ENCODE results near the gene KDM2B. TPM values are rescaled to one million over a fixed set of nuclear protein-coding genes. Genes with fewer than 3 reads are reported as not detected.
A peak's percentile ranks its signal among the peaks of the same experiment; 100 is the strongest.

KDM2B gene
- total and polyA plus RNA-seq, 2 donors from 2014 or later: 6.2 to 19.7 TPM

GRCh38 chr12:121576851-121577391 is 3.9 kb downstream of the KDM2B start:
- intact Hi-C loops (cut with DNase I): no loop called here
- no peaks in the 10 kb centered on the region for H3K27me3 ChIP-seq (ENCODE audit: control insufficient read depth, insufficient read depth, low read length)
- FAIRE-seq: no peak
- peak in 1 of 5 donors; percentile 55 for DNase-seq
- no peaks in the 10 kb centered on the region for H3K9me3 ChIP-seq (ENCODE audit: control insufficient read depth in 2 of 3, insufficient read depth in 1 of 3, low read length in 3 of 3)
- peaks cover 0 to 18% (median 4%) of the 10 kb centered on the region in 3 donors for H3K4me1 ChIP-seq (ENCODE audit: control insufficient read depth in 2 of 3, insufficient read depth in 2 of 3, low read depth in 1 of 3, low read length in 3 of 3)
- H3K36me3 ChIP-seq (ENCODE audit: control insufficient read depth in 2 of 3, insufficient read depth in 3 of 3, low read length in 3 of 3): peaks cover 0 to 3% (median 0%) of the 10 kb centered on the region in 3 donors
- H3K9ac ChIP-seq (ENCODE audit: low read length in 3 of 3): peak overlapping the region in 1 of 3 donors; percentile 48
- no peak for TF ChIP-seq CTCF (IDR thresholded peaks at IDR 0.05; ENCODE audit: borderline replicate concordance, extremely low read depth, insufficient read depth)
- H3K27ac ChIP-seq (ENCODE audit: low read depth in 2 of 2, low read length in 2 of 2): no peak overlapping the region
- no peak overlapping the region for H3K4me3 ChIP-seq (ENCODE audit: low read length in 3 of 3)

GRCh38 chr12:121575952-121576625 is 4.7 kb downstream of the KDM2B start:
- Histone ChIP-seq H3K27ac (ENCODE audit: low read depth in 2 of 2, low read length in 2 of 2) (no peak overlapping the region), H3K4me3 (ENCODE audit: low read length in 3 of 3) (no peak overlapping the region), H3K27me3 (ENCODE audit: control insufficient read depth, insufficient read depth, low read length) (no peaks in the 10 kb centered on the region), H3K4me1 (ENCODE audit: control insufficient read depth in 2 of 3, insufficient read depth in 2 of 3, low read depth in 1 of 3, low read length in 3 of 3) (peaks cover 0 to 12% (median 0%) of the 10 kb centered on the region in 3 donors), H3K36me3 (ENCODE audit: control insufficient read depth in 2 of 3, insufficient read depth in 3 of 3, low read length in 3 of 3) (peaks cover 0 to 3% (median 0%) of the 10 kb centered on the region in 3 donors), H3K9me3 (ENCODE audit: control insufficient read depth in 2 of 3, insufficient read depth in 1 of 3, low read length in 3 of 3) (no peaks in the 10 kb centered on the region), H3K9ac (ENCODE audit: low read length in 3 of 3) (no peak overlapping the region)
- no peak for TF ChIP-seq CTCF (IDR thresholded peaks at IDR 0.05; ENCODE audit: borderline replicate concordance, extremely low read depth, insufficient read depth)
- no peak for FAIRE-seq
- peak in 2 of 5 donors; percentile 39 to 60 for DNase-seq
- intact Hi-C loops (cut with DNase I): no loop called here

- H3K27ac ChIP-seq (ENCODE audit: low read depth in 2 of 2, low read length in 2 of 2): no peak overlapping the region
- peaks cover 0 to 3% (median 0%) of the 10 kb centered on the region in 3 donors for H3K36me3 ChIP-seq (ENCODE audit: control insufficient read depth in 2 of 3, insufficient read depth in 3 of 3, low read length in 3 of 3)
- no peak overlapping the region for H3K9ac ChIP-seq (ENCODE audit: low read length in 3 of 3)
- H3K4me3 ChIP-seq (ENCODE audit: low read length in 3 of 3): no peak overlapping the region
- intact Hi-C loops (cut with DNase I): no loop called here
- DNase-seq (no peak), FAIRE-seq (no peak)
- no peaks in the 10 kb centered on the region for H3K27me3 ChIP-seq (ENCODE audit: control insufficient read depth, insufficient read depth, low read length)
- no peak for TF ChIP-seq CTCF (IDR thresholded peaks at IDR 0.05; ENCODE audit: borderline replicate concordance, extremely low read depth, insufficient read depth)
- H3K9me3 ChIP-seq (ENCODE audit: control insufficient read depth in 2 of 3, insufficient read depth in 1 of 3, low read length in 3 of 3): no peaks in the 10 kb centered on the region
- H3K4me1 ChIP-seq (ENCODE audit: control insufficient read depth in 2 of 3, insufficient read depth in 2 of 3, low read depth in 1 of 3, low read length in 3 of 3): peaks cover 0 to 9% (median 0%) of the 10 kb centered on the region in 3 donors
These were observed 5.8 kb downstream of the KDM2B start for GRCh38 chr12:121575051-121575450.

Measured in kidney (tissue), 14 donors.